ENCODE measurements around the gene CCDC40. TPM values are rescaled to one million over a fixed set of nuclear protein-coding genes. Genes with fewer than 3 reads are reported as not detected.

CCDC40 gene
- polyA plus RNA-seq, 1 donor: 7.2 TPM

- no peak for DNase-seq
Observed at GRCh38 chr17:80115159-80115558, 78.7 kb downstream of the CCDC40 start.

- no peak for DNase-seq
Observed at GRCh38 chr17:80116276-80116920, 80.0 kb downstream of the CCDC40 start.

GRCh38 chr17:80116921-80117380 lies 80.5 kb downstream of the CCDC40 start:
- no peak for DNase-seq

GRCh38 chr17:80117491-80118401 lies 81.3 kb downstream of the CCDC40 start:
- DNase-seq: no peak

- no peak for DNase-seq
Observed at GRCh38 chr17:80118601-80119270, 82.3 kb downstream of the CCDC40 start.

- no peak for DNase-seq
Observed at GRCh38 chr17:80119271-80119791, 82.9 kb downstream of the CCDC40 start.

- DNase-seq: no peak
Observed at GRCh38 chr17:80119839-80120238, 83.4 kb downstream of the CCDC40 start.

GRCh38 chr17:80122026-80122575 lies 85.7 kb downstream of the CCDC40 start:
- no peak for DNase-seq

GRCh38 chr17:80122926-80123505 lies 86.6 kb downstream of the CCDC40 start:
- DNase-seq: no peak

- DNase-seq: no peak
Observed at GRCh38 chr17:80123791-80124190, 87.3 kb downstream of the CCDC40 start.

- DNase-seq: no peak
Observed at GRCh38 chr17:80124351-80124981, 88.0 kb downstream of the CCDC40 start.

GRCh38 chr17:80125656-80126448 lies 89.4 kb downstream of the CCDC40 start:
- DNase-seq: no peak

- no peak for DNase-seq
Observed at GRCh38 chr17:80126449-80126715, 89.9 kb downstream of the CCDC40 start.

GRCh38 chr17:80129006-80129565 lies 92.6 kb downstream of the CCDC40 start:
- no peak for DNase-seq

- no peak for DNase-seq
Observed at GRCh38 chr17:80130992-80131391, 94.5 kb downstream of the CCDC40 start.

GRCh38 chr17:80132906-80133625 lies 96.6 kb downstream of the CCDC40 start:
- no peak for DNase-seq

- DNase-seq: no peak
Observed at GRCh38 chr17:80133626-80133970, 97.2 kb downstream of the CCDC40 start.

GRCh38 chr17:80137131-80137530 lies 100.7 kb downstream of the CCDC40 start:
- DNase-seq: no peak

- no peak for DNase-seq
Observed at GRCh38 chr17:80138856-80139426, 102.5 kb downstream of the CCDC40 start.
